H1 (cell line): Measurements from ENCODE around the gene PTP4A1. TPM values are rescaled to one million over a fixed set of nuclear protein-coding genes. Genes with fewer than 3 reads are reported as not detected.

Experiments
- CTCF ChIA-PET: fragments of 300-600 bp; sonication (Branson Sonifier 250); formaldehyde crosslinking; loops from one replicate; lab custom pipeline; 2021; ENCODE audit not compliant: partially characterized antibody; lab: Charles Lee
- POLR2A ChIA-PET: fragments of 300-600 bp; sonication (Branson Sonifier 250); formaldehyde crosslinking; loops from one replicate; lab custom pipeline; 2021; ENCODE audit warnings: inconsistent platforms; ENCODE audit not compliant: partially characterized antibody; lab: Charles Lee
- DNase-seq, 2 experiments: peaks; one replicate each; pipeline versions ENCODE4 v3.0.0 to v3.0.0-alpha.2; 2010 to 2022; ENCODE audit warnings: low spot score in 2 of 2, low read depth in 1 of 2, mixed read lengths in 1 of 2
- FAIRE-seq: peaks from 2 replicates; lab custom pipeline; 2011; peaks lifted over from hg19 to GRCh38; lab: Jason Lieb, UNC
- H2AFZ ChIP-seq: 2 replicates; pipeline ENCODE4 v1.8.1; 2012; ENCODE audit warnings: low read length, inconsistent platforms
- H2AK5ac ChIP-seq: 2 replicates; pipeline ENCODE4 v1.6.1; 2013; ENCODE audit warnings: low read depth, low read length
- H2BK120ac ChIP-seq: replicated peaks from 2 replicates; pipeline ENCODE3; 2013; ENCODE audit warnings: low read depth, low read length, inconsistent platforms
- H2BK12ac ChIP-seq: 2 replicates; pipeline ENCODE4 v1.6.1; 2013; ENCODE audit warnings: low read depth, low read length
- H2BK15ac ChIP-seq: 2 replicates; pipeline ENCODE4 v1.6.1; 2013; ENCODE audit warnings: low read length
- H2BK20ac ChIP-seq: 2 replicates; pipeline ENCODE4 v1.6.1; 2013; ENCODE audit warnings: low read length
- H2BK5ac ChIP-seq: 2 replicates; pipeline ENCODE4 v1.6.1; 2013; ENCODE audit warnings: low read depth, low read length
- H3K14ac ChIP-seq: 2 replicates; pipeline ENCODE4 v1.6.1; 2013; ENCODE audit warnings: inconsistent platforms; ENCODE audit not compliant: insufficient read length
- H3K18ac ChIP-seq: 2 replicates; pipeline ENCODE4 v1.6.1; 2013; ENCODE audit warnings: low read length; ENCODE audit errors: extremely low read depth
- H3K23ac ChIP-seq: 2 replicates; pipeline ENCODE4 v1.6.1; 2013; ENCODE audit warnings: inconsistent platforms; ENCODE audit not compliant: insufficient read length
- H3K23me2 ChIP-seq: 2 replicates; pipeline ENCODE4 v1.6.1; 2013; ENCODE audit warnings: low read depth, low read length
- H3K27ac ChIP-seq: 2 replicates; pipeline ENCODE4 v1.6.1; 2011; ENCODE audit warnings: low read depth, low read length, inconsistent platforms
- H3K27me3 ChIP-seq, 4 experiments: replicated peaks in 1 of 4; 1 replicate in 1 of 4; 2 replicates in 3 of 4; pipeline versions ENCODE4 v1.6.1 to v1.8.1; 2011 to 2013; ENCODE audit warnings: low read length in 3 of 4, mild to moderate bottlenecking in 3 of 4, inconsistent platforms in 2 of 4, mixed read lengths in 2 of 4, moderate library complexity in 1 of 4; ENCODE audit not compliant: control insufficient read depth in 3 of 4, insufficient read depth in 3 of 4; ENCODE audit errors: extremely low read depth in 1 of 4
- H3K36me3 ChIP-seq, 4 experiments: 2 replicates each; pipeline versions ENCODE4 v1.6.1 to v1.8.1; 2011 to 2013; ENCODE audit warnings: mild to moderate bottlenecking in 4 of 4, low read length in 3 of 4, moderate library complexity in 2 of 4, control low read depth in 1 of 4, inconsistent platforms in 1 of 4; ENCODE audit not compliant: insufficient read depth in 4 of 4, control insufficient read depth in 2 of 4
- H3K4ac ChIP-seq: replicated peaks from 2 replicates; pipeline ENCODE3; 2013; ENCODE audit warnings: low read length, low read depth, mixed read lengths, inconsistent platforms; ENCODE audit not compliant: insufficient read length
- H3K4me1 ChIP-seq, 4 experiments: replicated peaks in 1 of 4; 1 replicate in 1 of 4; 2 replicates in 3 of 4; pipeline versions ENCODE4 v1.6.1 to v1.8.1; 2011 to 2013; ENCODE audit warnings: low read length in 3 of 4, inconsistent platforms in 2 of 4, mixed read lengths in 1 of 4; ENCODE audit not compliant: insufficient read depth in 4 of 4, control insufficient read depth in 3 of 4
- H3K4me2 ChIP-seq, 2 experiments: 2 replicates each; pipeline versions ENCODE4 v1.6.1 to v1.8.1; 2011 to 2013; ENCODE audit warnings: low read depth in 2 of 2, low read length in 2 of 2, control low read depth in 1 of 2, inconsistent platforms in 1 of 2, mild to moderate bottlenecking in 1 of 2; ENCODE audit not compliant: insufficient read depth in 1 of 2
- H3K4me3 ChIP-seq, 4 experiments: fragments of 200-600, 300-600 bp in 1 of 4; sonication (generic), shearing (Covaris generic), sonication (Bioruptor Twin) in 1 of 4; 2 replicates each; pipeline versions ENCODE4 v1.5.1 to v1.8.1; 2011 to 2016; ENCODE audit warnings: low read length in 4 of 4, low read depth in 3 of 4, control low read depth in 2 of 4, inconsistent platforms in 2 of 4, mild to moderate bottlenecking in 2 of 4, mixed read lengths in 1 of 4, moderate library complexity in 1 of 4; ENCODE audit not compliant: insufficient read depth in 2 of 4; ENCODE audit errors: extremely low read depth in 1 of 4
- H3K56ac ChIP-seq: replicated peaks from 2 replicates; pipeline ENCODE3; 2013; ENCODE audit warnings: low read depth, mild to moderate bottlenecking, mixed read lengths, low read length, inconsistent platforms; ENCODE audit not compliant: insufficient read length
- H3K79me1 ChIP-seq: 2 replicates; pipeline ENCODE4 v1.6.1; 2013; ENCODE audit warnings: low read depth, low read length, control low read depth
- H3K79me2 ChIP-seq, 2 experiments: 2 replicates each; pipeline versions ENCODE4 v1.6.1 to v1.8.1; 2012 to 2013; ENCODE audit warnings: low read length in 2 of 2, mild to moderate bottlenecking in 2 of 2, inconsistent platforms in 1 of 2; ENCODE audit not compliant: insufficient read depth in 2 of 2, control insufficient read depth in 1 of 2
- H3K9ac ChIP-seq, 4 experiments: replicated peaks in 1 of 4; 1 replicate in 1 of 4; 2 replicates in 3 of 4; pipeline versions ENCODE4 v1.6.1 to v1.8.1; 2011 to 2013; ENCODE audit warnings: low read depth in 3 of 4, low read length in 3 of 4, control low read depth in 2 of 4, mild to moderate bottlenecking in 2 of 4, moderate library complexity in 2 of 4, inconsistent platforms in 1 of 4; ENCODE audit errors: extremely low read depth in 1 of 4
- H3K9me3 ChIP-seq, 2 experiments: 2 replicates each; pipeline versions ENCODE4 v1.6.1 to v1.8.1; 2012 to 2013; ENCODE audit warnings: mild to moderate bottlenecking in 2 of 2, moderate library complexity in 2 of 2, control low read depth in 1 of 2, inconsistent platforms in 1 of 2, low read depth in 1 of 2, low read length in 1 of 2, mixed read lengths in 1 of 2; ENCODE audit not compliant: insufficient read depth in 2 of 2
- H4K20me1 ChIP-seq, 2 experiments: replicated peaks in 1 of 2; 2 replicates each; pipeline versions ENCODE3 to v1.8.1; 2011 to 2013; ENCODE audit warnings: inconsistent platforms in 2 of 2, low read length in 2 of 2, mild to moderate bottlenecking in 1 of 2; ENCODE audit not compliant: insufficient read depth in 2 of 2, control insufficient read depth in 1 of 2
- H4K5ac ChIP-seq: 2 replicates; pipeline ENCODE4 v1.6.1; 2013; ENCODE audit warnings: low read length, low read depth, mixed read lengths, inconsistent platforms; ENCODE audit not compliant: insufficient read length
- H4K8ac ChIP-seq: 2 replicates; pipeline ENCODE4 v1.8.0; 2013; ENCODE audit warnings: mild to moderate bottlenecking, moderate library complexity, low read length, inconsistent platforms; ENCODE audit not compliant: insufficient read depth; ENCODE audit errors: extremely low read depth
- H4K91ac ChIP-seq: replicated peaks from 2 replicates; pipeline ENCODE3; 2013; ENCODE audit warnings: low read length, mixed read lengths, inconsistent platforms; ENCODE audit not compliant: insufficient read length
- CEBPB ChIP-seq: IDR thresholded peaks from 2 replicates; pipeline ENCODE4 v1.6.1; 2012; ENCODE audit warnings: low read depth, low read length
- GABPA ChIP-seq: IDR thresholded peaks from 2 replicates; pipeline ENCODE4 v1.6.1; 2011; ENCODE audit warnings: mild to moderate bottlenecking, low read length, moderate library complexity, borderline replicate concordance; ENCODE audit not compliant: insufficient read depth
- GTF2F1 ChIP-seq: IDR thresholded peaks from 2 replicates; pipeline ENCODE4 v1.6.1; 2012; ENCODE audit warnings: low read depth, low read length, improper control_type of control experiment, borderline replicate concordance
- KDM4A ChIP-seq: IDR thresholded peaks from one replicate; pipeline ENCODE4 v1.7.1; 2012; ENCODE audit warnings: low read depth, mild to moderate bottlenecking, moderate library complexity, low read length, inconsistent platforms; ENCODE audit not compliant: severe bottlenecking
- KDM5A ChIP-seq: fragments of 200-600 bp; IDR thresholded peaks from 2 replicates; pipeline ENCODE4 v1.7.1; 2012; ENCODE audit warnings: mild to moderate bottlenecking, low read length, inconsistent platforms, mixed read lengths
- POLR2A ChIP-seq, 2 experiments: IDR thresholded peaks; 1 replicate in 1 of 2; 2 replicates in 1 of 2; pipeline ENCODE4 v1.6.1; 2011; ENCODE audit warnings: low read depth in 2 of 2, low read length in 2 of 2, mild to moderate bottlenecking in 2 of 2; ENCODE audit errors: control extremely low read depth in 1 of 2
- SP1 ChIP-seq: IDR thresholded peaks from 2 replicates; pipeline ENCODE4 v1.6.1; 2011; ENCODE audit warnings: low read depth, low read length
- TAF1 ChIP-seq: IDR thresholded peaks from 2 replicates; pipeline ENCODE4 v1.6.1; 2011; ENCODE audit warnings: mild to moderate bottlenecking, low read depth, low read length
- WGBS, 2 experiments: shearing (Covaris generic) in 1 of 2; methylation state at CpG; one replicate each; pipeline versions ENCODE4 v1.1.6 to v1.1.7; 2013 to 2015; ENCODE audit warnings: low lambda C conversion rate in 2 of 2, mixed read lengths in 2 of 2, inconsistent platforms in 1 of 2, low coverage in 1 of 2, missing lambda C conversion rate in 1 of 2; ENCODE audit not compliant: insufficient replicate concordance in 2 of 2, insufficient coverage in 1 of 2, insufficient read length in 1 of 2; ENCODE audit errors: extremely low coverage in 1 of 2, missing lambda C conversion rate in 1 of 2; 5-methylcytosine and 5-hydroxymethylcytosine counted together
- polyA plus RNA-seq, 7 experiments: library from polyadenylated mRNA; depleted of rRNA in 3 of 7; stranded (reverse) in 5 of 7; unstranded in 2 of 7; fragments of >200 nt in 5 of 7; fragments of 200-250 nt in 2 of 7; gene quantifications; 1 replicate in 5 of 7; 2 replicates in 1 of 7; 4 replicates in 1 of 7; pipeline versions ENCODE4 v1.2.1 to v1.2.3, GENCODE V29; 2011 to 2013; ENCODE audit warnings: missing spikeins in 2 of 7, mixed read lengths in 2 of 7
- total RNA-seq: library from RNA; stranded (reverse); fragmentation: NEBNext Ultra II Directional; extraction: Animal tissue kit (Norgen Biotek cat#: 25700); gene quantifications from 2 replicates; pipeline ENCODE4 v1.2.1, GENCODE V29; 2021

Gene PTP4A1
- total and polyA plus RNA-seq, 2 of the 8 experiments (the other 6 are each of a cell fraction or from before 2014, with no cell fraction given) = 21.1 to 76.3 TPM

DNA sequence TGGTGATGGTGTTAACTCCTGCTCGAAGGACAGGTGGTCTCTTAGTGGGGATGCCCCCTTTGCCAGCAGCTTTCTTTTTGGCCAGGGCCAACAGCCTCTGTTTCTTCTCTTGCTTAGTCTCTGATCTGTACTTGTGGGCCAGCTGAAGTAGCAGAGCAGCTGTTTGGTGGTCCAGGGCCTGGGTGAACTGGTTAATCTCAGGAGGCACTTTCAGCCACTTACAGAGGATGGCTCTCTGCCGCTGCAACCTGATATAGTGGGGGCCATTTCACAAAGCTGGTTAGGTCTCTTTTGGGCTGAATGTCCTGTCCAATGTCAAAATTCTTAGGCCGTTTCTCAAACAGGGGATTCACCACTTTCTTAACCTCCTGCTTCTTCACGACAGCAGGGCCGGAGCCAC, 23.2 kb upstream of the PTP4A1 start (continued):
- no peak for TF ChIP-seq SP1
- TF ChIP-seq, all 59 proteins: peak for 0

GRCh38 chr6:63553208-63553607, 19.1 kb upstream of the PTP4A1 start:
- H2AFZ ChIP-seq = no peak overlapping the region
- FAIRE-seq (no peak), DNase-seq (no peak)
- no peaks in the 10 kb centered on the region for H3K23me2 ChIP-seq
- no peak overlapping the region for H3K4me2 ChIP-seq
- H3K4me3 ChIP-seq = no peak overlapping the region
- no peak overlapping the region for H3K23ac ChIP-seq
- H3K14ac ChIP-seq = no peak overlapping the region
- H4K20me1 ChIP-seq = no peaks in the 10 kb centered on the region
- H2BK15ac ChIP-seq = no peak overlapping the region
- no peak overlapping the region for H3K56ac ChIP-seq
- H2BK5ac ChIP-seq = no peak overlapping the region
- 95% methylated on average over 3 of the region's 3 CpGs; no CpG with 5 or more reads in 1 of the 2 experiments for WGBS, 2 experiments
- no peak overlapping the region for H2BK20ac ChIP-seq
- TF ChIP-seq KDM5A (no peak), GABPA (no peak), POLR2A (IDR thresholded peaks at IDR 0.05; ENCODE audit: control extremely low read depth in 1 of 2, low read depth in 2 of 2, low read length in 2 of 2) (no peak), TAF1 (no peak), KDM4A (no peak), CEBPB (no peak), GTF2F1 (no peak)
- CTCF ChIA-PET = no interaction called here
- H3K79me2 ChIP-seq = no peaks in the 10 kb centered on the region
- POLR2A ChIA-PET = no interaction called here
- H3K4ac ChIP-seq = no peak overlapping the region
- H4K91ac ChIP-seq = no peak overlapping the region
- no peak overlapping the region for H3K9ac ChIP-seq
- no peaks in the 10 kb centered on the region for H3K36me3 ChIP-seq
- H2AK5ac ChIP-seq = no peak overlapping the region
- no peak overlapping the region for H2BK120ac ChIP-seq
- H2BK12ac ChIP-seq = no peak overlapping the region
- H3K79me1 ChIP-seq = no peaks in the 10 kb centered on the region
- no peaks in the 10 kb centered on the region for H3K27me3 ChIP-seq
- no peaks in the 10 kb centered on the region for H3K9me3 ChIP-seq
- no peak overlapping the region for H3K18ac ChIP-seq
- no peaks in the 10 kb centered on the region for H3K4me1 ChIP-seq
- H4K8ac ChIP-seq = no peak overlapping the region
- H4K5ac ChIP-seq = no peak overlapping the region
- no peak overlapping the region for H3K27ac ChIP-seq
